SJCRH30 (cell line): ENCODE measurements around the gene NUP107. TPM values are rescaled to one million over a fixed set of nuclear protein-coding genes. Genes with fewer than 3 reads are reported as not detected.
"Not testable (repeated sequence)": the region's sequence is repeated elsewhere in the genome, so short reads cannot be mapped to it uniquely, and the experiment has no call there.

ENCODE experiments used
- DNase-seq, 2 experiments: peaks; one replicate each; pipeline ENCODE4 v3.0.0-alpha.2; 2015 to 2020
- H3K27ac ChIP-seq: fragments of 250-450 bp; sonication (Bioruptor Pico); 2 replicates; pipeline ENCODE4 v1.5.1; 2020; ENCODE audit warnings: mild to moderate bottlenecking, moderate library complexity
- H3K27me3 ChIP-seq: fragments of 250-450 bp; sonication (Bioruptor Pico); 2 replicates; pipeline ENCODE4 v1.5.1; 2020; ENCODE audit warnings: mild to moderate bottlenecking, moderate library complexity
- H3K36me3 ChIP-seq: fragments of 250-450 bp; sonication (Bioruptor Pico); 2 replicates; pipeline ENCODE4 v1.5.1; 2020; ENCODE audit warnings: mild to moderate bottlenecking, moderate library complexity
- H3K4me1 ChIP-seq: fragments of 250-450 bp; sonication (Bioruptor Pico); 2 replicates; pipeline ENCODE4 v1.5.1; 2020; ENCODE audit warnings: mild to moderate bottlenecking, moderate library complexity
- H3K4me3 ChIP-seq: fragments of 250-450 bp; sonication (Bioruptor Pico); 2 replicates; pipeline ENCODE4 v1.5.1; 2020; ENCODE audit warnings: mild to moderate bottlenecking, moderate library complexity
- H3K9me3 ChIP-seq: fragments of 250-450 bp; sonication (Bioruptor Pico); replicated peaks from 2 replicates; pipeline ENCODE4 v1.5.1; 2020; ENCODE audit warnings: mild to moderate bottlenecking, moderate library complexity
- total RNA-seq: library from RNA; depleted of rRNA; stranded (reverse); fragments of >200 nt; shearing (Covaris generic); gene quantifications from 2 replicates; pipeline ENCODE4 v1.2.3, GENCODE V29; 2014; rRNA removed

Gene NUP107
- 149 and 150 TPM in 2 replicates for total RNA-seq

DNA sequence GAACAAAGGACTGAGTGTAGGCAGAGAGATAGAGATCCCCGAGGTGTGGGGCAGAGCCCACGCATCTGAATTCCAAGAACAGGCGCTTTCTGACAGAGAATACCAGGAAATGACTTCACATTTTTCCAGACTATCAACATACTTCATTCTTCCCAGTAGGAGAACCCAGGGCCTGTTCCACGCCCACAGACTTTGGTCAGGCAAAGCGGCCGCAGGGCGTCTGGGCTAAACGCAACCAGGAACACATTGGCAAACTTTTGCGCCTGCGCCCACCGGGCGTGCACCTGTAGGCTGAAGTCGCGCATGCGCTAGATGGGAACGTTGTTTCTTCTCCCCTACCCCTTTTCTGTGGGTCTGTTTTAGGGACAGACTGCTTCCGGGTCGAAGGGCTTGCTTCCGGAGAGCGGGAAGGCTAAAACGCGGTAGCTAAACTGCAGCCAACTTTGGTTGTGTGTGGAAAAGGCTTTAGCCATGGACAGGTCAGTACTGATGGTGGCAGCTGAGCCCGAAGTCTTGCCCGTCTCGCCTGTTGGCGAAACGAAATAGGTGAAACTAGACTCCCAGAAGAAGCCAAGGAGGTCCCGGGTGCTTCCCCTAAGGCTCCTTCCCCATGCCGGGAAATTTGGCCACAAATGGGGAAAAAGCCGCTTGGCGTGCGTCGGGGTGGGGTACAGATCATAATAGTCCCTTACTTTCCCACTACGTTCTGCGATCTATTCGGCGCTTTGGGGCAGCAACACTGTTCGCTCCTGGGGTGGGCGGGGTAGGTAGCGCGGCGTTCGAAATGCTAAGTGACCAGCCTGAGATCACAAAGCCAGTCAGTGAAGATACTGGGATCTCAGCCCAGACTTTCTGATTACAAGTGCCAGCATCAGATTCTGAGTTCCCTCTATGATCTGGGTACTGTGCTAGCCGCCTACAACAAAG is at the start of gene NUP107:
Gene NUP107 (plus strand): TSS at position 384 of the 927 bp plus-strand sequence. CDS start 88 bp downstream, at position 472.
- DNase-seq: peak; percentile 98 to 99
- H3K4me1 ChIP-seq: peaks cover 9% of the 10 kb centered on the region
- no peaks in the 10 kb centered on the region for H3K27me3 ChIP-seq
- no peaks in the 10 kb centered on the region for H3K9me3 ChIP-seq
- H3K27ac ChIP-seq: peak within 1 kb of the TSS; percentile 78
- peak within 1 kb of the TSS; percentile 80 for H3K4me3 ChIP-seq
- peaks cover 12% of the 10 kb centered on the region for H3K36me3 ChIP-seq

DNA sequence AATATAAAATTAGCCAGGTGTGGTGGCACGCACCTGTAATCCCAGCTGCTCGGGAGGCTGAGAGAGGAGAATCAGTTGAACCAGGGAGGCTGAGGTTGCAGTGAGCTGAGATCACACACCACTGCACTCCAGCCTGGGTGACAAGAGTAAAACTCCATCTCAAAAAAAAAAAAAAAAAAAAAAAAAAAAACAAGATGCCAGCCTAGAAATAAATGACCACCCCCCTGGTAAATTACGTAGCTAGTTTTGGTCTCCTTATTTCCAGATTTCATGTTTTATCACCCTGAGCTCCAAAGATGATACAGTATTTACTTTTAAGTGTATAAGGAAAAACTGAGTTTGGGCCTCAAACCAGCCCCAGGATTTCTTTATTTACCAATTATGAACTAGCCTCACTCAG is 49.3 kb upstream of the NUP107 start:
- H3K4me1 ChIP-seq: peaks cover 35% of the 10 kb centered on the region

DNA sequence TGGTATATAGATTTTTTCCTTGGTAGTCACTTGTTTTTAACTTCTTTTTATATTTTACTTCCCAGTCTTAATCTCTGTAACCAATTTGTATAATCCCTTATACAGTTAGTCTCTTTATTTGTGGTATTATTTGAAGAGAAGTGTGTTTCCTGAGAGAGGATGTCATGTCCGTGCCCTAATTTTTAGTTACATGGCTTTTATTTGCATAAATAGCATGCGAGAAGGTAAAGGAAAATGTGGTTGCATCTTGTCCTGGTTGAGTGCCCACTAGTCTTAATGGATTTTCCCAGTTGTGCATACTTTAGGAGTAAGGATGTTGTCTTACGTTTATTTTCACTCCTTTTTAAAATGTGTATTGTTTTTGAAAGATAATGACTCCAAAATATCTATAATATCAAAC is 48.6 kb upstream of the NUP107 start:
- H3K4me3 ChIP-seq: no peak overlapping the region
- peaks cover 10% of the 10 kb centered on the region for H3K36me3 ChIP-seq
- no peaks in the 10 kb centered on the region for H3K9me3 ChIP-seq
- H3K4me1 ChIP-seq: peaks cover 35% of the 10 kb centered on the region
- no peaks in the 10 kb centered on the region for H3K27me3 ChIP-seq
- peak overlapping the region; percentile 77 for H3K27ac ChIP-seq
- peak; percentile 12 to 77 for DNase-seq

More for the DNA sequence above, 49.3 kb upstream of the NUP107 start:
- Histone ChIP-seq H3K36me3 (peaks cover 11% of the 10 kb centered on the region), H3K27ac (peak overlapping the region; percentile 77)
- not testable (repeated sequence) for H3K9me3 ChIP-seq, H3K27me3 ChIP-seq, H3K4me3 ChIP-seq
- DNase-seq: peak in 1 of 2 experiments; percentile 24

DNA sequence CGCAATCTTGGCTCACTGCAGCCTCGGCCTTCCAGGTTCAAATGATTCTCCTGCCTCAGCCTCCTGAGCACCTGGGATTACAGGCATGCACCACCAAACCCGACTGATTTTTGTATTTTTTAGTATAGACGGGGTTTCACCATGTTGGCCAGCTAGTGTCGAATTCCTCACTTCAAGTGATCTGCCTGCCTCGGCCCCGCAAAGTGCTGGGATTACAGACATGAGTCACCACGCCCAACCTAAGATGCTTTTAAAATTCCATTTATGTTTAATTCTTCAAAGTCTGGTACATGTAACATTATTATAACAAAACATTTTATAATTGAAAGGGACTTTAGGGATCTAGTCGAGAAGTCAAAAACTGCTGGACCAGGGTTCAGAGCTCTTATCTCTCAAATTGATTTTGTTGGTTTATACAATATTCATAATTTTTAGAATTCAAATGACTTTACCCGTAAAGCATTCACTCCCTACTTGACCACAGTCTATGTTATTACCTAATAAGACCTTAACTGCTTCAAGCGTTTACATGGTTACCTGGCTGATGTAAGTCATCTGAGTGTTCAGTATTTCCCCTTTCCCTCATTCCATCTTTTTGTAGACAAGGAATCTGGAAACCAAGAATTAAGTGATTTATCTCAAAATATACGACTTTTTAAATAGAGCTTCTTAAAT is 47.9 kb upstream of the NUP107 start:
- H3K36me3 ChIP-seq: peaks cover 4% of the 10 kb centered on the region
- peak overlapping the region; percentile 77 for H3K27ac ChIP-seq
- peaks cover 35% of the 10 kb centered on the region for H3K4me1 ChIP-seq
- no peaks in the 10 kb centered on the region for H3K9me3 ChIP-seq
- H3K27me3 ChIP-seq: no peaks in the 10 kb centered on the region
- DNase-seq: peak; percentile 47 to 60
- H3K4me3 ChIP-seq: no peak overlapping the region

DNA sequence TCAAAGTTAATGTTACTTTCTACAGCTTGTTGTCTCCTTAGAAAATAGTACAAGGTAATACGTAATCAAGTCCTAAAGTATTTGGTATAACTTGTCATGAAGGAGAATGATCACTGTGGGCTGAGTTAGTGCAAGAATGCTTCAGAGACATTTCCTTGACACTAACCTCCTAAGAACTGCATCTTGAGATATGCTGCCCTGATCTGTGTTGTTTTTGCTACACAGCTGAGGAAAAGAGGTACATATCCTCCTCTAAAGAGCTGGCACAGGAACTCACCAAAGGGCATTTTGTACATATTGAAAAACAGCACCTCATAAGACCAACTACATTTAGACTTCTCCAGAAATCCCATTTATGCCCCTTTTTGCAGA is 47.4 kb upstream of the NUP107 start:
- Histone ChIP-seq H3K36me3 (peaks cover 5% of the 10 kb centered on the region), H3K27ac (peak overlapping the region; percentile 77), H3K9me3 (no peaks in the 10 kb centered on the region), H3K4me1 (peaks cover 35% of the 10 kb centered on the region), H3K27me3 (no peaks in the 10 kb centered on the region), H3K4me3 (no peak overlapping the region)
- no peak for DNase-seq

DNA sequence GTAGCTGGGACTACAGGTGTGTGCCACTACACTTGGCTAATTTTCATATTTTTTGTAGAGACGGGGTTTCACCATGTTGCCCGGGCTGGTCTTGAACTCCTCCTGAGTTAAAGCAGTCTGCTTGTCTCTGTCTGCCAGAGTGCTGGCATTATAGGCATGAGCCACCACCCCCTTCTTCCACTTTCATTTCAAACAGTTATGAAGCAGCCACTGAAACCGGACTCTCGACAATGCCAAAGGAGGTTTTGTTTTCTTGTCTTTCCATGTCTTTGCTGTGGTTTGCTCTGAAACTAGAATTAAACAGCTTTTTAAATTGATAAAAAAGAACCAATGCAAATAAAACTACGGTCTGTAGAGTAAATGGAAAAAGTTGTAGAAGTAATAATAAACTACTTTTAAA is 45.6 kb upstream of the NUP107 start:
- Histone ChIP-seq H3K4me1 (peaks cover 38% of the 10 kb centered on the region), H3K9me3 (no peaks in the 10 kb centered on the region), H3K27me3 (no peaks in the 10 kb centered on the region), H3K27ac (no peak overlapping the region), H3K4me3 (no peak overlapping the region), H3K36me3 (peaks cover 5% of the 10 kb centered on the region)
- peak in 1 of 2 experiments; percentile 22 for DNase-seq

DNA sequence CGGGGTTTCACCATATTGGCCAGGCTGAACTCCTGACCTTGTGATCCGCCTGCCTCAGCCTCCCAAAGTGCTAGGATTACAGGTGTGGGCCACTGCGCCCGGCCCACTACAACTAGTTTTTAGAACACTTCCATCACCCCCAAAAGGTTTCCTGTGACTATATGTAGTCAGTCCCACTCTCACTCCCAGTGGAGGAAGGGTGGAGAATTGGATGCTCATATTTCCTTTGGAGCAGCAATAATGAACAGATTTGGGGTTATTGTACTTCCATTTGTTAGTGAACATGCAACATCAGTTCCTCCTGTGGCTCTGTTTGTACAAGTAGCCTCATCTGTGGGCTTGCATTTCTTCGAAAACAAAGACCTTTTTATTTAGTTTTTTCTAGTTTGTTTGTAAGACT is 40.3 kb upstream of the NUP107 start:
- Histone ChIP-seq H3K4me1 (peaks cover 14% of the 10 kb centered on the region; the same call in 1 of the 2 replicates), H3K4me3 (no peak overlapping the region), H3K36me3 (peaks cover 27% of the 10 kb centered on the region), H3K27me3 (no peaks in the 10 kb centered on the region), H3K27ac (no peak overlapping the region), H3K9me3 (no peaks in the 10 kb centered on the region)
- no peak for DNase-seq

DNA sequence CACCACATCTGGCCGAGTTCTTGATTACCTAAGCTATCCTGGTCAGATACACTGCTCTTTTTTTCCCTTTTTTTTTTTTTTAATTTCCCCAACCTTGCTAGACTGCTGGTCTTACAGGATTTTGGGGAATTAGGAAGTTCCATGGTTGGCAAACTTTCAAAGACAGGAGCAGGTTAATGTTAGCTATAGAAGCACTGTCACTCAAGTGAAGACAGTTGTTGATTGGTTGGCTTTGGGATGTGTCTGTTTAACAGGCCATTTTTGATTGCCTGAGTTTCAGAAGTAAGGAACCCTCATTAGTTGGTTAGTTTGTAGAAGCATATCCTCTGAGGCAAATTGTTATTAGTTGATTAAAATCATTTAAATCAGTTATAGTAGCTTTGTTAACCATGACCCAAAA is 39.3 kb upstream of the NUP107 start:
- Histone ChIP-seq H3K4me1 (peaks cover 14% of the 10 kb centered on the region; the same call in 1 of the 2 replicates), H3K9me3 (no peaks in the 10 kb centered on the region), H3K27me3 (no peaks in the 10 kb centered on the region), H3K27ac (no peak overlapping the region), H3K4me3 (no peak overlapping the region), H3K36me3 (peaks cover 35% of the 10 kb centered on the region)
- no peak for DNase-seq

DNA sequence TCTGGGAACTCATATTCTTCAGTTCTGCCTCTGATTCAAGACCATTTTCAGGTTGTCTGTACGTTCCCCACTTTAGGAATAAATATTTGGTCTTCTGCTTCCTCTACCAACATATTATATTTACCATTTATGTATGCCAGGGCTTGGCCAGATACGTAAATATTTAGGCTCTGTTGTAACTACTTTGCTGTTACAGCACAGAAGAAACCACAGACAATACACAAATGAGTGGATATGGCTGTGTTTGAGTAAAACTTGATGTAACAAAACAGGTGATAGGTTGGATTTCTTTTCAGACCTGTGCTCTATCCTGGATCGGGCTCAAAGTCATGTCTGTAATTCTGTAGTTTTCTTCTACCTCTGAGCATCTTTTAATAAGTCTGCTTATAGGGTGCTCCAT is 38.6 kb upstream of the NUP107 start:
- H3K36me3 ChIP-seq: peaks cover 37% of the 10 kb centered on the region
- no peaks in the 10 kb centered on the region for H3K27me3 ChIP-seq
- H3K27ac ChIP-seq: no peak overlapping the region
- H3K4me1 ChIP-seq: peaks cover 14% of the 10 kb centered on the region; the same call in 1 of the 2 replicates
- H3K4me3 ChIP-seq: no peak overlapping the region
- DNase-seq: peak in 1 of 2 experiments; percentile 44
- no peaks in the 10 kb centered on the region for H3K9me3 ChIP-seq

DNA sequence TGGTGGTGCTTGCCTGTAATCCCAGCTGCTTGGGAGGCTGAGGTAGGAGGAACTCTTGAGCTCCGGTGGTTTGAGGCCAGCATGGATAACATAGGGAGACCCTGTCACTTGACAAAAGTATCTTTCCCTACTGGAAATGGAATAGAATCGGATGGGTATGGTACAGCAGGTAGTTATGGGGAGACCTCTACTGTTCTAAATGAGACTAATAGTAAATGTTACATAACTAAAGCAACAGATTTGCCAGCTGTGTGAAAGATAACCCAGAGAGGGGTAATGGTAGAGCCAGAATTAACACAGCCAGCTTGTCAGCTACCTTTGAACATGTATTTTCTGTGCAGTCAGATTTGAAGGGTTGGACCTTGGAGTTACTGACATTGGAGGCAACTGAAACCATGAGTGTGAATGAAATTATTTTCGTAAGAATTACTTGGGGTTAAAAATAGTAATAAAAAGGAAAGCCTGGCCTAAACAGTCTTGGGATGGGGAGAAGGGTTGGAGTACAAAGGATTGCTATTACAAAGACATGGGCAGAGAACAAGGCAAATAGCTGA is 21.7 kb upstream of the NUP107 start:
- DNase-seq: no peak
- H3K27ac ChIP-seq: no peak overlapping the region
- H3K36me3 ChIP-seq: peaks cover 14% of the 10 kb centered on the region

DNA sequence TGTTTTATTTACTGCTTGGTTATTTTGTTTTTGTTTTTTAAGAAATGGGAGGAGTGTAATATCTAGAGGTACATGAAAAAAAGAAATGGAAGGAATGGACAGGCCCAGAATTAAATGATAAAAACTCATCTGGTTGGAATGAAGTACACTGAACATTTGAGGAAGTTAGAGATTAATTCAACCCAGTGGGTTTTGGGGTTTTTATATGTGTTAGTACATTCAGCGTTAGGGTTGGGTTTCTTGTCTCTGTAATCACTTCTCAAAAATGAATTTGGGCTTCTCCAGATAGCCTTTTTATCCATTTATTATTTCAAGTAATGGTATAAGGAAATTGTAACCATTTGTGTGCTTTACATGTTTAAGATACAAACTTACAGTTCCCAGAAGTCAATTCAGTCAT is 19.5 kb upstream of the NUP107 start:
- Histone ChIP-seq H3K9me3 (no peaks in the 10 kb centered on the region), H3K27me3 (no peaks in the 10 kb centered on the region), H3K27ac (no peak overlapping the region), H3K4me3 (no peak overlapping the region), H3K4me1 (no peaks in the 10 kb centered on the region), H3K36me3 (no peaks in the 10 kb centered on the region)
- DNase-seq: no peak

More for the DNA sequence above, 21.7 kb upstream of the NUP107 start:
- H3K27me3 ChIP-seq: no peaks in the 10 kb centered on the region
- no peak overlapping the region for H3K4me3 ChIP-seq
- no peaks in the 10 kb centered on the region for H3K4me1 ChIP-seq
- no peaks in the 10 kb centered on the region for H3K9me3 ChIP-seq

DNA sequence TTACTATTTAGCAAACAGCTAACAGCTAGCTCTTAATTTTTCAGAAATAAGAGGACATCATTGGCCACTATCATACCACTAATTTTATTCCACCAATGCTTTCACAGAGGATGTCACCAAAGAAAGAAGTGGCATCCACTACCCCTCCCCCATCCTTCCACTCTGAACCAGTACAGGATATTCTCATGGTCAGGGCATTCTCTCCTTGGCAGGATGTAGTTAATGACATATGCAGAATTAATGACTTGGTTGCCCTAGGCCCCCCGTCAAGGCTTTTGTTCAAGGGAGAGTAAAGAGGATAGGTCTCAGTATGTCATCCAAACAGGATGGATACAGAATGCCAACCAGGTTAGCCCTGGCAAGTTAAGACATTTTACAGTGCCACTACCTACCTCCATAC is 18.9 kb upstream of the NUP107 start:
- Histone ChIP-seq H3K9me3 (no peaks in the 10 kb centered on the region), H3K36me3 (no peaks in the 10 kb centered on the region), H3K4me1 (no peaks in the 10 kb centered on the region), H3K27ac (no peak overlapping the region), H3K27me3 (no peaks in the 10 kb centered on the region), H3K4me3 (no peak overlapping the region)
- DNase-seq: no peak

DNA sequence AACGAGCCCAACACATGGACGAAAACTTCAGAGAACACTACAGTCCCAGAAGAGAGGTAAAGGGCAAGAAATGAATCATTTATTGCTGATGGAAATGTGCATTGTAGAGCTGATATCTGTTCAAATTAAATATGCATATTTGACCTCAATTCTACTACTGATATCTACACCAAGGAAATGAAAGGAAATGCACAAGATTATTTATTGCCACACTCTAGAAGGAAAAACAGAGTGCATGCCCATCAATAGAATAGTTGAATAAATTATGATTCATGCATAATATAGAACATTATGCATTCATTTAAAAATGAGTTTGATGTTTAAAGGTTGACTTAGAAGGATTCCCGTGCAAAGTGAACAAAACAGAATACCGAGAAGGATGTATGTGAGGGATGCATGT is 15.6 kb upstream of the NUP107 start:
- no peaks in the 10 kb centered on the region for H3K9me3 ChIP-seq
- no peak overlapping the region for H3K27ac ChIP-seq
- no peak for DNase-seq
- H3K4me3 ChIP-seq: no peak overlapping the region
- H3K27me3 ChIP-seq: no peaks in the 10 kb centered on the region
- no peaks in the 10 kb centered on the region for H3K36me3 ChIP-seq
- no peaks in the 10 kb centered on the region for H3K4me1 ChIP-seq

DNA sequence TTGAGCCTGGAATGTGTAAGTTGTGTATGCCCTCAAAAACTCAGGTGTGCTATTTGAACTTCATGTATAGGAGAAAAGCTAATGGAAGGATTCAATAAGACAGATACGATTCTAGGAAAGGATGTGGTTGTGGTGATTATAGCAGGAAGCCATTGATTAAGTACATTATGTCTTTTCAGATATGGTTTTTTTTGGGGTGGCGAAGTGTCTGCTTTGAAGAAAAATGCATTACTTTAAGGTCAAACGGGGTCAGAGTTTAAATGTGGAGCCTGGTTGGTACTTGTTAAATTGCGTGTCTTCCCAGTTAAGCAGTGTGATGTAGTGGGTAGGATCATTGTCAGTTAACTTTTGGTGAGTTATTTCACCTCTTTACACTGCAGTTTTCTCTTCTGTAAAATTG is 13.0 kb upstream of the NUP107 start:
- no peaks in the 10 kb centered on the region for H3K9me3 ChIP-seq
- no peak for DNase-seq
- no peaks in the 10 kb centered on the region for H3K36me3 ChIP-seq
- H3K27me3 ChIP-seq: no peaks in the 10 kb centered on the region
- H3K4me1 ChIP-seq: no peaks in the 10 kb centered on the region
- no peak overlapping the region for H3K4me3 ChIP-seq
- no peak overlapping the region for H3K27ac ChIP-seq

DNA sequence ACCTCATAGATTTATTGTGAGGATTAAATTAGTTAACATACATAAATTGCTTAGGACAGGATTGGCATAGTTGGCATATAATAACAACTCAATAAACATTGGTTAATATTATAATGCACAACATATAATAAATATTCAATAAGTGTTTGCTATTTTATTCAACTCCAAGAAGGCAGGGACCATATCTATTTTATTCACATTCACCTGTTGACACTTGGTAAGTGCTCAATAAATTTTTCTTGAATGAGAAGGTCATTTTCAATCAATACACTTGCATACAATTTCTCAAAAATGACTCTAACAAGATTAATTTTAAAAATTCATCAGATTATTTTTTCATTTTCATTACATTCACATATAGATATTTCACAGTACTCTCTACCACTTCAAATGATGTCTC is 12.4 kb upstream of the NUP107 start:
- no peak for DNase-seq
- no peaks in the 10 kb centered on the region for H3K27me3 ChIP-seq
- H3K4me1 ChIP-seq: no peaks in the 10 kb centered on the region
- H3K36me3 ChIP-seq: no peaks in the 10 kb centered on the region
- no peaks in the 10 kb centered on the region for H3K9me3 ChIP-seq
- no peak overlapping the region for H3K4me3 ChIP-seq
- no peak overlapping the region for H3K27ac ChIP-seq
